Duodenal mucosa (tissue), 2 donors: ENCODE results near the gene TGFBR3.
"Not testable (repeated sequence)": the region's sequence is repeated elsewhere in the genome, so short reads cannot be mapped to it uniquely, and the experiment has no call there.

ENCODE experiments used
- H3K27ac ChIP-seq: one replicate; pipeline ENCODE4 v1.7.0; 2013; ENCODE audit warnings: low read depth, low read length
- H3K27me3 ChIP-seq, 2 donors: one replicate each; pipeline ENCODE4 v1.7.0; 2013; ENCODE audit warnings: low read length in 2 of 2, control low read depth in 1 of 2; ENCODE audit not compliant: insufficient read depth in 2 of 2, control insufficient read depth in 1 of 2
- H3K36me3 ChIP-seq, 2 donors: one replicate each; pipeline ENCODE4 v1.7.0; 2013; ENCODE audit warnings: low read length in 2 of 2, control low read depth in 1 of 2; ENCODE audit not compliant: insufficient read depth in 2 of 2, control insufficient read depth in 1 of 2
- H3K4me1 ChIP-seq, 2 donors: one replicate each; pipeline ENCODE4 v1.7.0; 2013; ENCODE audit warnings: low read length in 2 of 2, control low read depth in 1 of 2; ENCODE audit not compliant: insufficient read depth in 2 of 2, control insufficient read depth in 1 of 2
- H3K4me3 ChIP-seq, 2 donors: one replicate each; pipeline ENCODE4 v1.7.0; 2013; ENCODE audit warnings: low read length in 2 of 2, low read depth in 1 of 2
- H3K9ac ChIP-seq, 2 donors: one replicate each; pipeline ENCODE4 v1.7.0; 2013; ENCODE audit warnings: low read length in 2 of 2, low read depth in 1 of 2
- H3K9me3 ChIP-seq, 2 donors: one replicate each; pipeline ENCODE4 v1.7.0; 2013; ENCODE audit warnings: low read length in 2 of 2, control low read depth in 1 of 2; ENCODE audit not compliant: control insufficient read depth in 1 of 2

The TGFBR3 gene

GRCh38 chr1:91851130-91852010 is 34.6 kb downstream of the TGFBR3 start:
- Histone ChIP-seq H3K9me3 (no peaks in the 10 kb centered on the region), H3K27me3 (no peaks in the 10 kb centered on the region), H3K4me1 (peaks cover 16 to 24% of the 10 kb centered on the region in 2 donors), H3K9ac (no peak overlapping the region), H3K36me3 (no peaks in the 10 kb centered on the region), H3K4me3 (peak overlapping the region; percentile 29 to 57), H3K27ac (peak overlapping the region; percentile 73)

GRCh38 chr1:91850708-91851107 is 35.2 kb downstream of the TGFBR3 start:
- H3K9ac ChIP-seq: no peak overlapping the region
- peaks cover 22 to 31% of the 10 kb centered on the region in 2 donors for H3K4me1 ChIP-seq
- H3K4me3 ChIP-seq: no peak overlapping the region
- peak overlapping the region; percentile 73 for H3K27ac ChIP-seq
- no peaks in the 10 kb centered on the region for H3K27me3 ChIP-seq
- H3K9me3 ChIP-seq: no peaks in the 10 kb centered on the region
- H3K36me3 ChIP-seq: no peaks in the 10 kb centered on the region

- peaks cover 30 to 38% of the 10 kb centered on the region in 2 donors for H3K4me1 ChIP-seq
Measured at GRCh38 chr1:91847851-91848250, 38.1 kb downstream of the TGFBR3 start.

GRCh38 chr1:91846639-91847013 is 39.3 kb downstream of the TGFBR3 start:
- H3K4me1 ChIP-seq: peaks cover 32 to 41% of the 10 kb centered on the region in 2 donors
- no peak overlapping the region for H3K9ac ChIP-seq
- no peak overlapping the region for H3K27ac ChIP-seq
- H3K27me3 ChIP-seq: no peaks in the 10 kb centered on the region
- no peak overlapping the region for H3K4me3 ChIP-seq
- peaks cover 0 to 4% of the 10 kb centered on the region in 2 donors for H3K9me3 ChIP-seq
- H3K36me3 ChIP-seq: no peaks in the 10 kb centered on the region

More at GRCh38 chr1:91847851-91848250, 38.1 kb downstream of the TGFBR3 start:
- no peaks in the 10 kb centered on the region for H3K27me3 ChIP-seq
- no peak overlapping the region for H3K9ac ChIP-seq
- H3K27ac ChIP-seq: no peak overlapping the region
- no peaks in the 10 kb centered on the region for H3K36me3 ChIP-seq
- H3K4me3 ChIP-seq: no peak overlapping the region
- peaks cover 0 to 4% of the 10 kb centered on the region in 2 donors for H3K9me3 ChIP-seq

- Histone ChIP-seq H3K9me3 (peaks cover 0 to 4% of the 10 kb centered on the region in 2 donors), H3K9ac (no peak overlapping the region), H3K27ac (no peak overlapping the region), H3K4me3 (no peak overlapping the region), H3K4me1 (peaks cover 29 to 36% of the 10 kb centered on the region in 2 donors), H3K27me3 (no peaks in the 10 kb centered on the region), H3K36me3 (no peaks in the 10 kb centered on the region)
Measured at GRCh38 chr1:91846007-91846638, 39.8 kb downstream of the TGFBR3 start.

- Histone ChIP-seq H3K4me3 (no peak overlapping the region), H3K36me3 (no peaks in the 10 kb centered on the region), H3K9me3 (peaks cover 0 to 4% of the 10 kb centered on the region in 2 donors), H3K9ac (no peak overlapping the region), H3K4me1 (peaks cover 29% of the 10 kb centered on the region in 2 donors), H3K27ac (no peak overlapping the region), H3K27me3 (no peaks in the 10 kb centered on the region)
Measured at GRCh38 chr1:91844862-91845528, 41.0 kb downstream of the TGFBR3 start.

- Histone ChIP-seq H3K4me1 (peaks cover 29% of the 10 kb centered on the region in 2 donors), H3K4me3 (no peak overlapping the region), H3K27ac (no peak overlapping the region)
Measured at GRCh38 chr1:91843843-91844242, 42.1 kb downstream of the TGFBR3 start.

GRCh38 chr1:91842563-91842962 is 43.4 kb downstream of the TGFBR3 start:
- Histone ChIP-seq H3K9ac (no peak overlapping the region), H3K27me3 (no peaks in the 10 kb centered on the region), H3K27ac (no peak overlapping the region), H3K4me1 (peaks cover 25 to 26% of the 10 kb centered on the region in 2 donors), H3K4me3 (no peak overlapping the region), H3K9me3 (peaks cover 0 to 4% of the 10 kb centered on the region in 2 donors), H3K36me3 (no peaks in the 10 kb centered on the region)

More at GRCh38 chr1:91843843-91844242, 42.1 kb downstream of the TGFBR3 start:
- no peak overlapping the region for H3K9ac ChIP-seq
- peaks cover 0 to 4% of the 10 kb centered on the region in 2 donors for H3K9me3 ChIP-seq
- H3K27me3 ChIP-seq: no peaks in the 10 kb centered on the region
- no peaks in the 10 kb centered on the region for H3K36me3 ChIP-seq

- Histone ChIP-seq H3K4me1 (peaks cover 24 to 26% of the 10 kb centered on the region in 2 donors), H3K4me3 (no peak overlapping the region), H3K9ac (no peak overlapping the region), H3K36me3 (no peaks in the 10 kb centered on the region), H3K27ac (no peak overlapping the region), H3K9me3 (peaks cover 0 to 4% of the 10 kb centered on the region in 2 donors), H3K27me3 (no peaks in the 10 kb centered on the region)
Measured at GRCh38 chr1:91842056-91842455, 43.9 kb downstream of the TGFBR3 start.

- not testable (repeated sequence) for H3K9me3 ChIP-seq, H3K4me3 ChIP-seq, H3K27ac ChIP-seq, H3K27me3 ChIP-seq, H3K36me3 ChIP-seq, H3K9ac ChIP-seq
- peaks cover 7 to 10% of the 10 kb centered on the region in 2 donors for H3K4me1 ChIP-seq
Measured at GRCh38 chr1:91840276-91840675, 45.7 kb downstream of the TGFBR3 start.
